Sigmoid colon (tissue), 7 donors: ENCODE results near the gene DNAJC30. TPM values are rescaled to one million over a fixed set of nuclear protein-coding genes. Genes with fewer than 3 reads are reported as not detected.
A peak's percentile ranks its signal among the peaks of the same experiment; 100 is the strongest.

ENCODE experiments used
- DNase-seq: peaks from one replicate; pipeline ENCODE4 v3.0.0-alpha.2; 2019
- H3K27ac ChIP-seq, 4 donors: fragments of 200-600 bp; sonication (generic); one replicate each; pipeline ENCODE4 v1.5.1; 2016 to 2019; ENCODE audit warnings: mild to moderate bottlenecking in 1 of 4
- H3K27me3 ChIP-seq, 3 donors: fragments of 200-600 bp; sonication (generic); one replicate each; pipeline ENCODE4 v1.5.1; 2019; ENCODE audit warnings: mild to moderate bottlenecking in 1 of 3
- H3K36me3 ChIP-seq, 4 donors: fragments of 200-600 bp; sonication (generic); one replicate each; pipeline ENCODE4 v1.5.1; 2016 to 2019
- H3K4me1 ChIP-seq, 4 donors: fragments of 200-600 bp; sonication (generic); one replicate each; pipeline ENCODE4 v1.5.1; 2017 to 2019
- H3K4me3 ChIP-seq, 4 donors: fragments of 200-600 bp; sonication (generic); one replicate each; pipeline ENCODE4 v1.5.1; 2017 to 2019; ENCODE audit warnings: mild to moderate bottlenecking in 2 of 4, moderate library complexity in 1 of 4
- H3K9me3 ChIP-seq, 4 donors: fragments of 200-600 bp in 3 of 4; sonication (generic) in 3 of 4; one replicate each; pipeline versions ENCODE4 v1.5.1 to v1.6.1; 2013 to 2019
- CTCF ChIP-seq, 4 experiments: fragments of 450-650 bp in 3 of 4; fragments of 200-600 bp in 1 of 4; IDR thresholded peaks; one replicate each; pipeline ENCODE4 v1.5.1; 2016 to 2019; ENCODE audit warnings: antibody characterized with exemption in 4 of 4, mild to moderate bottlenecking in 3 of 4, moderate library complexity in 2 of 4
- EP300 ChIP-seq, 4 donors: sonication (generic); formaldehyde crosslinking; IDR thresholded peaks; one replicate each; pipeline ENCODE4 v1.6.1; 2017; ENCODE audit warnings: antibody characterized with exemption in 4 of 4
- POLR2A ChIP-seq, 2 donors: fragments of 450-650 bp; IDR thresholded peaks; one replicate each; pipeline ENCODE4 v1.6.1; 2016; ENCODE audit warnings: antibody characterized with exemption in 2 of 2, mild to moderate bottlenecking in 2 of 2, moderate library complexity in 2 of 2
- POLR2AphosphoS5 ChIP-seq, 4 donors: sonication (generic); formaldehyde crosslinking; IDR thresholded peaks; one replicate each; pipeline ENCODE4 v1.6.1; 2017; ENCODE audit warnings: antibody characterized with exemption in 4 of 4
- WGBS, 2 donors: extraction: QIAGEN DNeasy Blood & Tissue Kit; methylation state at CpG; one replicate each; pipeline ENCODE4 v1.1.7; 2013; 5-methylcytosine and 5-hydroxymethylcytosine counted together
- intact Hi-C: fragments of 100-400 bp; cut with DNase I; formaldehyde crosslinking; loops from one replicate; pipeline ENCODE4 v1.15.1; 2023
- polyA plus RNA-seq, 3 donors: library from polyadenylated mRNA; stranded (reverse); fragments of 200-250 nt; gene quantifications; one replicate each; pipeline ENCODE4 v1.2.3, GENCODE V29; 2013
- total RNA-seq, 4 donors: library from RNA; depleted of rRNA; stranded (reverse); fragments of >200 nt; gene quantifications; one replicate each; pipeline ENCODE4 v1.1.0, GENCODE V29; 2016
- donor health status: healthy with polysubstance abuse.
- donor health status: Bipolar disorder and iron deficiency.
- donor health status: healthy.

The DNAJC30 gene
- total and polyA plus RNA-seq, 7 donors, result 3.3 to 9.4 (median 6.6) TPM

- WGBS, 2 donors, result 88 to 95% methylated on average over 15 of the region's 15 CpGs
- H3K9me3 ChIP-seq, result no peaks in the 10 kb centered on the region
- H3K4me1 ChIP-seq, result peaks cover 0 to 21% (median 20%) of the 10 kb centered on the region in 4 donors
- no peak overlapping the region for H3K27ac ChIP-seq
- H3K27me3 ChIP-seq, result no peaks in the 10 kb centered on the region
- no peak for DNase-seq
- intact Hi-C loops, result no loop called here
- TF ChIP-seq POLR2AphosphoS5 (IDR thresholded peaks at IDR 0.05) (no peak), EP300 (IDR thresholded peaks at IDR 0.05) (no peak), CTCF (IDR thresholded peaks at IDR 0.05) (no peak), POLR2A (IDR thresholded peaks at IDR 0.05) (no peak)
- H3K4me3 ChIP-seq, result no peak overlapping the region
- no peaks in the 10 kb centered on the region for H3K36me3 ChIP-seq
Measured at GRCh38 chr7:73671857-73672445, 11.3 kb downstream of the DNAJC30 start.

- Histone ChIP-seq H3K36me3 (no peaks in the 10 kb centered on the region), H3K4me3 (no peak overlapping the region), H3K4me1 (peaks cover 0 to 21% (median 20%) of the 10 kb centered on the region in 4 donors), H3K9me3 (no peaks in the 10 kb centered on the region), H3K27ac (no peak overlapping the region), H3K27me3 (no peaks in the 10 kb centered on the region)
- DNase-seq, result no peak
- intact Hi-C loops, result no loop called here
- 41 to 56% methylated on average over 12 of the region's 12 CpGs for WGBS, 2 donors
- no peak for TF ChIP-seq POLR2A (IDR thresholded peaks at IDR 0.05)
- no peak for TF ChIP-seq CTCF (IDR thresholded peaks at IDR 0.05)
- no peak for TF ChIP-seq POLR2AphosphoS5 (IDR thresholded peaks at IDR 0.05)
- TF ChIP-seq EP300 (IDR thresholded peaks at IDR 0.05), result no peak
Measured at GRCh38 chr7:73671322-73671661, 12.0 kb downstream of the DNAJC30 start.

GRCh38 chr7:73669858-73670385 is 13.3 kb downstream of the DNAJC30 start:
- no peak overlapping the region for H3K4me3 ChIP-seq
- H3K4me1 ChIP-seq, result peaks cover 0 to 21% (median 20%) of the 10 kb centered on the region in 4 donors
- H3K27me3 ChIP-seq, result no peaks in the 10 kb centered on the region
- H3K36me3 ChIP-seq, result no peaks in the 10 kb centered on the region
- intact Hi-C loops, result loop anchor here (5.0 kb wide), 1 partner anchor 47 kb away; the partner anchor contains the start of gene STX1A
- no peak overlapping the region for H3K27ac ChIP-seq
- H3K9me3 ChIP-seq, result no peaks in the 10 kb centered on the region
- 82 to 85% methylated on average over 12 of the region's 12 CpGs for WGBS, 2 donors
- TF ChIP-seq POLR2AphosphoS5 (IDR thresholded peaks at IDR 0.05) (no peak), POLR2A (IDR thresholded peaks at IDR 0.05) (no peak), EP300 (IDR thresholded peaks at IDR 0.05) (no peak), CTCF (IDR thresholded peaks at IDR 0.05) (no peak)
- DNase-seq, result no peak

GRCh38 chr7:73669288-73669701 is 14.0 kb downstream of the DNAJC30 start:
- Histone ChIP-seq H3K27ac (no peak overlapping the region), H3K27me3 (no peaks in the 10 kb centered on the region), H3K4me1 (peaks cover 0 to 21% (median 20%) of the 10 kb centered on the region in 4 donors), H3K9me3 (no peaks in the 10 kb centered on the region), H3K36me3 (no peaks in the 10 kb centered on the region), H3K4me3 (peak overlapping the region in 1 of 4 donors; percentile 75)
- no peak for TF ChIP-seq EP300 (IDR thresholded peaks at IDR 0.05)
- no peak for TF ChIP-seq CTCF (IDR thresholded peaks at IDR 0.05)
- no peak for TF ChIP-seq POLR2AphosphoS5 (IDR thresholded peaks at IDR 0.05)
- TF ChIP-seq POLR2A (IDR thresholded peaks at IDR 0.05), result no peak
- WGBS, 2 donors, result 63 to 70% methylated on average over 19 of the region's 19 CpGs
- intact Hi-C loops, result loop anchor here (5.0 kb wide), 1 partner anchor 48 kb away; the partner anchor contains the start of gene STX1A
- DNase-seq, result no peak
